HCT116 (cell line): Measurements from ENCODE around the gene CDK16. TPM values are rescaled to one million over a fixed set of nuclear protein-coding genes. Genes with fewer than 3 reads are reported as not detected.

Experiments used
- ATAC-seq: fragments of 200-7000 bp; cut with Tn5 transposase; 2 replicates; pipeline ENCODE4 v1.9.1; 2020; ENCODE audit warnings: mild to moderate bottlenecking, moderate library complexity
- BruUV-seq: library from RNA; stranded (reverse); fragments of 400-500 nt; replicated peaks from 2 replicates; lab custom pipeline; 2021; lab: Mats Ljungman, UMichigan
- CTCF ChIA-PET: fragments of 300-600 bp; sonication (Branson Sonifier 250); formaldehyde crosslinking; loops from one replicate; lab custom pipeline; 2021; ENCODE audit warnings: antibody characterized with exemption; lab: Charles Lee
- POLR2A ChIA-PET: fragments of 300-600, 350-600 bp; sonication (Branson Sonifier 250); formaldehyde crosslinking; loops from one replicate; lab custom pipeline; 2021; ENCODE audit warnings: antibody characterized with exemption; lab: Charles Lee
- RAD21 ChIA-PET, 2 experiments: fragments of 300-600 bp; sonication (Branson Sonifier 250); formaldehyde crosslinking; loops; one replicate each; lab custom pipeline; 2023; ENCODE audit warnings: low total read pairs in 2 of 2; ENCODE audit not compliant: uncharacterized antibody in 2 of 2, unreplicated experiment in 2 of 2, low non-redundant PET in 1 of 2; lab: Charles Lee
- DNase-seq: peaks from one replicate; pipeline ENCODE4 v3.0.0-alpha.2; 2010; ENCODE audit warnings: low read depth, low spot score
- H2AFZ ChIP-seq: fragments of 200-600 bp; shearing (Covaris generic), sonication (generic); 2 replicates; pipeline ENCODE4 v1.6.1; 2017; ENCODE audit warnings: low read depth, mixed run types, mixed read lengths, antibody characterized with exemption, low read length; ENCODE audit not compliant: poor library complexity, severe bottlenecking
- H3K27ac ChIP-seq: 2 replicates; pipeline ENCODE4 v1.5.1; 2012; ENCODE audit warnings: low read depth, low read length
- H3K27me3 ChIP-seq: fragments of 200-600 bp; sonication (generic); 2 replicates; pipeline ENCODE4 v1.6.1; 2016; ENCODE audit warnings: mixed run types, low read length, mixed read lengths; ENCODE audit not compliant: insufficient read depth
- H3K36me3 ChIP-seq, 2 experiments: fragments of 200-500 bp in 1 of 2; fragments of 200-600 bp in 1 of 2; sonication (Bioruptor generic) in 1 of 2; sonication (generic) in 1 of 2; 2 replicates each; pipeline versions ENCODE4 v1.5.1 to v1.6.1; 2014 to 2016; ENCODE audit warnings: low read length in 2 of 2, inconsistent platforms in 1 of 2, mixed read lengths in 1 of 2, mixed run types in 1 of 2; ENCODE audit not compliant: insufficient read depth in 2 of 2, control insufficient read depth in 1 of 2
- H3K4me1 ChIP-seq, 2 experiments: fragments of 200-600 bp in 1 of 2; sonication (generic) in 1 of 2; 2 replicates each; pipeline versions ENCODE4 v1.5.1 to v1.6.1; 2012 to 2017; ENCODE audit warnings: low read length in 2 of 2, inconsistent platforms in 1 of 2, mild to moderate bottlenecking in 1 of 2, mixed read lengths in 1 of 2, mixed run types in 1 of 2, moderate library complexity in 1 of 2; ENCODE audit not compliant: insufficient read depth in 2 of 2, control insufficient read depth in 1 of 2
- H3K4me2 ChIP-seq: fragments of 200-600 bp; sonication (generic); 2 replicates; pipeline ENCODE4 v1.6.1; 2017; ENCODE audit warnings: mixed run types, low read length, mixed read lengths
- H3K4me3 ChIP-seq, 2 experiments: fragments of 200-600 bp in 1 of 2; sonication (generic) in 1 of 2; replicated peaks in 1 of 2; 2 replicates each; pipeline ENCODE4 v1.5.1; 2011 to 2016; ENCODE audit warnings: low read length in 2 of 2, control low read depth in 1 of 2, low read depth in 1 of 2, mild to moderate bottlenecking in 1 of 2, mixed read lengths in 1 of 2, mixed run types in 1 of 2
- H3K79me2 ChIP-seq: fragments of 200-600 bp; sonication (generic); 2 replicates; pipeline ENCODE4 v1.6.1; 2017; ENCODE audit warnings: mild to moderate bottlenecking, mixed run types, low read length, moderate library complexity, mixed read lengths; ENCODE audit not compliant: insufficient read depth
- H3K9ac ChIP-seq: fragments of 200-600 bp; sonication (generic); 2 replicates; pipeline ENCODE4 v1.6.1; 2016; ENCODE audit warnings: low read length, mixed read lengths
- H3K9me2 ChIP-seq: fragments of 200-600 bp; sonication (generic), shearing (Covaris generic); 2 replicates; pipeline ENCODE4 v1.6.1; 2017; ENCODE audit warnings: mixed run types, mild to moderate bottlenecking, moderate library complexity; ENCODE audit not compliant: insufficient read depth
- H3K9me3 ChIP-seq, 2 experiments: fragments of 200-500 bp in 1 of 2; fragments of 200-600 bp in 1 of 2; sonication (Bioruptor generic) in 1 of 2; sonication (generic) in 1 of 2; 2 replicates each; pipeline ENCODE4 v1.6.1; 2014 to 2017; ENCODE audit warnings: low read length in 2 of 2, mixed read lengths in 2 of 2, inconsistent platforms in 1 of 2, low read depth in 1 of 2, mild to moderate bottlenecking in 1 of 2, mixed run types in 1 of 2, moderate library complexity in 1 of 2; ENCODE audit not compliant: control insufficient read depth in 1 of 2, insufficient read depth in 1 of 2
- H4K20me1 ChIP-seq: fragments of 200-600 bp; sonication (generic), shearing (Covaris generic); 2 replicates; pipeline ENCODE4 v1.6.1; 2017; ENCODE audit warnings: mixed run types, mild to moderate bottlenecking, moderate library complexity; ENCODE audit not compliant: insufficient read depth
- ATF3 ChIP-seq: IDR thresholded peaks from 2 replicates; pipeline ENCODE4 v1.6.1; 2012
- CEBPB ChIP-seq: IDR thresholded peaks from 2 replicates; pipeline ENCODE4 v1.6.1; 2012; ENCODE audit warnings: low read depth
- CTCF ChIP-seq, 3 experiments: fragments of 200-600 bp in 1 of 3; sonication (generic) in 1 of 3; IDR thresholded peaks in 2 of 3; conservative IDR thresholded peaks in 1 of 3; 2 replicates each; pipeline ENCODE4 v1.5.1; 2012 to 2017; ENCODE audit warnings: low read depth in 2 of 3, low read length in 2 of 3, antibody characterized with exemption in 1 of 3, borderline replicate concordance in 1 of 3, control low read depth in 1 of 3, mild to moderate bottlenecking in 1 of 3, mixed read lengths in 1 of 3, mixed run types in 1 of 3, moderate library complexity in 1 of 3; ENCODE audit not compliant: insufficient read depth in 1 of 3
- EGR1 ChIP-seq: IDR thresholded peaks from 2 replicates; pipeline ENCODE4 v1.6.1; 2012; ENCODE audit warnings: low read depth
- EZH2 ChIP-seq: fragments of 200-600 bp; sonication (generic); IDR thresholded peaks from 2 replicates; pipeline ENCODE4 v1.6.1; 2017; ENCODE audit warnings: antibody characterized with exemption, mixed run types
- EZH2phosphoT487 ChIP-seq: fragments of 200-600 bp; IDR thresholded peaks from 2 replicates; pipeline ENCODE4 v1.6.1; 2018; ENCODE audit warnings: antibody characterized with exemption, borderline replicate concordance
- FOSL1 ChIP-seq: IDR thresholded peaks from 2 replicates; pipeline ENCODE4 v1.6.1; 2012; ENCODE audit warnings: low read depth
- JUND ChIP-seq: IDR thresholded peaks from 2 replicates; pipeline ENCODE4 v1.6.1; 2012
- POLR2A ChIP-seq: IDR thresholded peaks from 2 replicates; pipeline ENCODE4 v1.7.0; 2011; ENCODE audit warnings: borderline replicate concordance; ENCODE audit not compliant: insufficient read depth, insufficient read length; ENCODE audit errors: extremely low read depth
- POLR2AphosphoS5 ChIP-seq: IDR thresholded peaks from 2 replicates; pipeline ENCODE4 v1.6.1; 2011; ENCODE audit warnings: mild to moderate bottlenecking, low read depth, low read length, moderate library complexity
- REST ChIP-seq: IDR thresholded peaks from 2 replicates; pipeline ENCODE4 v1.6.1; 2012; ENCODE audit warnings: low read depth
- SIN3A ChIP-seq: IDR thresholded peaks from 2 replicates; pipeline ENCODE4 v1.6.1; 2012; ENCODE audit warnings: low read depth
- SP1 ChIP-seq: IDR thresholded peaks from 2 replicates; pipeline ENCODE4 v1.6.1; 2012; ENCODE audit warnings: low read depth
- SRF ChIP-seq: IDR thresholded peaks from 2 replicates; pipeline ENCODE4 v1.6.1; 2012; ENCODE audit warnings: low read depth
- TCF7L2 ChIP-seq: IDR thresholded peaks from 2 replicates; pipeline ENCODE4 v1.7.0; 2011; ENCODE audit warnings: borderline replicate concordance, inconsistent platforms; ENCODE audit not compliant: insufficient read depth, insufficient read length; ENCODE audit errors: extremely low read depth
- YY1 ChIP-seq: IDR thresholded peaks from 2 replicates; pipeline ENCODE4 v1.6.1; 2011; ENCODE audit warnings: low read length, low read depth, moderate library complexity, mild to moderate bottlenecking; ENCODE audit not compliant: insufficient replicate concordance; ENCODE audit errors: extremely low read depth
- ZFX ChIP-seq: fragments of 450-650 bp; IDR thresholded peaks from 2 replicates; pipeline ENCODE4 v1.6.1; 2017
- ZNF274 ChIP-seq: fragments of 200-500 bp; sonication (Bioruptor generic); IDR thresholded peaks from 2 replicates; pipeline ENCODE4 v1.6.1; 2014; ENCODE audit warnings: mild to moderate bottlenecking, low read depth, low read length, inconsistent platforms
- intact Hi-C: fragments of 100-400 bp; cut with micrococcal nuclease; formaldehyde crosslinking; loops from 2 replicates; pipeline ENCODE4 v1.10.0; 2022
- total RNA-seq: library from RNA; stranded (reverse); gene quantifications from one replicate; pipeline ENCODE4 v1.2.1, GENCODE V29; 2021; ENCODE audit not compliant: unreplicated experiment

CDK16 gene
- total RNA-seq, 1 experiment from 2014 or later: 131 TPM

GRCh38 chrX:47196098-47196497, 22.4 kb upstream of the CDK16 start:
- Histone ChIP-seq H3K27ac (no peak overlapping the region), H4K20me1 (no peaks in the 10 kb centered on the region), H3K79me2 (peaks cover 79% of the 10 kb centered on the region), H3K27me3 (no peaks in the 10 kb centered on the region), H3K4me1 (peaks cover 7 to 21% of the 10 kb centered on the region in 2 experiments; a peak in 3 of 4 replicates), H3K4me3 (no peak overlapping the region), H2AFZ (no peak overlapping the region), H3K9me3 (no peaks in the 10 kb centered on the region), H3K4me2 (no peak overlapping the region), H3K9me2 (no peaks in the 10 kb centered on the region), H3K9ac (no peak overlapping the region), H3K36me3 (peaks cover 6 to 25% of the 10 kb centered on the region in 2 experiments; a peak in 3 of 4 replicates)
- ATAC-seq (no peak), DNase-seq (no peak)
- no TSS peak for BruUV-seq
- intact Hi-C loops: loop anchor here (10.0 kb wide), 1 partner anchor 559 kb away; no protein-coding TSS in a partner anchor
- RAD21 ChIA-PET: no interaction called here
- no peak for TF ChIP-seq SIN3A
- no peak for TF ChIP-seq ATF3
- TF ChIP-seq TCF7L2: no peak
- no peak for TF ChIP-seq EZH2phosphoT487
- TF ChIP-seq FOSL1: no peak
- no peak for TF ChIP-seq CTCF (IDR thresholded peaks at IDR 0.05 in 2 of 3, conservative IDR thresholded peaks at IDR 0.05 in 1 of 3; ENCODE audit: borderline replicate concordance in 1 of 3, insufficient read depth in 1 of 3, low read depth in 2 of 3, low read length in 2 of 3)
- TF ChIP-seq SP1: no peak
- no peak for TF ChIP-seq JUND
- no peak for TF ChIP-seq YY1
- no peak for TF ChIP-seq REST
- TF ChIP-seq CEBPB: no peak
- TF ChIP-seq POLR2AphosphoS5: no peak
- TF ChIP-seq EZH2: no peak
- no peak for TF ChIP-seq ZFX
- no peak for TF ChIP-seq SRF
- TF ChIP-seq EGR1: no peak
- TF ChIP-seq ZNF274: no peak
- no peak for TF ChIP-seq POLR2A
- CTCF ChIA-PET: no interaction called here
- POLR2A ChIA-PET: no interaction called here
